ACC112 (cell line): ENCODE data around the gene TMEM255B.
"Not testable (repeated sequence)": the region's sequence is repeated elsewhere in the genome, so short reads cannot be mapped to it uniquely, and the experiment has no call there.

Experiments used
- H2AFZ ChIP-seq: fragments of 200-600 bp; sonication (generic); one replicate; pipeline ENCODE4 v1.6.0; 2017; ENCODE audit warnings: antibody characterized with exemption, low read length; ENCODE audit not compliant: unreplicated experiment
- H3K27ac ChIP-seq: fragments of 200-600 bp; sonication (generic); 2 replicates; pipeline ENCODE4 v1.5.1; 2014; ENCODE audit warnings: low read depth, mild to moderate bottlenecking, antibody characterized with exemption, low read length, moderate library complexity
- H3K27me3 ChIP-seq: fragments of 200-600 bp; sonication (generic); 2 replicates; pipeline ENCODE4 v1.6.1; 2014; ENCODE audit warnings: mild to moderate bottlenecking, antibody characterized with exemption, low read length, moderate library complexity, mixed read lengths; ENCODE audit not compliant: insufficient read depth
- H3K36me3 ChIP-seq: fragments of 200-600 bp; sonication (generic); 2 replicates; pipeline ENCODE4 v1.6.1; 2016; ENCODE audit warnings: mild to moderate bottlenecking, antibody characterized with exemption, low read length, moderate library complexity, mixed read lengths; ENCODE audit not compliant: insufficient read depth
- H3K4me1 ChIP-seq: fragments of 200-600 bp; sonication (generic); one replicate; pipeline ENCODE4 v1.6.1; 2016; ENCODE audit warnings: low read length, mixed read lengths; ENCODE audit not compliant: insufficient read depth, unreplicated experiment, control insufficient read depth
- H3K4me3 ChIP-seq: fragments of 200-600 bp; sonication (generic); 2 replicates; pipeline ENCODE4 v1.5.1; 2014; ENCODE audit warnings: mild to moderate bottlenecking, low read depth, low read length
- H3K79me2 ChIP-seq: fragments of 200-600 bp; sonication (generic); one replicate; pipeline ENCODE4 v1.6.0; 2016; ENCODE audit warnings: low read length; ENCODE audit not compliant: control insufficient read depth, unreplicated experiment, insufficient read depth

The TMEM255B gene

DNA sequence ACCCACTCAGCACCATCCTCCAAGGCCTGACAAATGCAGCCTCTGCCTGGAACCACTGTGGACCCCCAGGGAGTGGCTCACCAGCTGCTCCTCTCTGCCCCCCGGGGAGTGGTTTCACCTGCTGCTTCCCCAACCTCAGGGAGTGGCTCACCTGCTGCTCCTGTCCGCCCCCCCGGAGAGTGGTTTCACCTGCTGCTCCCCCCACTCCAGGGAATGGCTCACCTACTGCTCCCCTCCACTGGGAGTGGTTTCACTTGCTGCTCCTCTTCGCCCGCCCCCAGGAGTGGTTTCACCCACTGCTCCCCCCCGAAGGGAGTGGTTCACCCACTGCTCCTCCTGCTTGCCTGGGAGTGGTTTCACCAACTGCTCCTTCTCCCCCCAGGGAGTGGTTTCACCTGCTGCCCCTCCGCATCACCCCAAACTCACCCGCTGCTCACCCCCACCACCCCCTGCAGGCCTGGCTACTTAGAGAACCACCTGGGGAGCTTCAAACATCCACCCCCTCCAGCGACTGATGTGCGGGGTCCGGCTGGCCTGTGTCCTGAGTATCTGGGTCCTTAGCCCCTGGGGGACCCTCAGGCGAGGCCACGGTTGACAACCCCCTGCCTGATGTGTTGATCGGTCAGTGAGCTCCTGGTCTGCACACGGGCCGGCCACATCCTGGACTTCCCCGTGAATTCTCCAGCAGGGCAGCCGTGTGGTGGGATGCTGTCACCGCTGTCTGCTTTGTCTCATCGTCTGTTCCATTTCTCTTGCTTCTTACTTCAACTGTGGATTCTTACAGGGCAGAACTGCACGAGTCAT, 14.6 kb upstream of the TMEM255B start:
- peaks cover 7% of the 10 kb centered on the region for H3K4me1 ChIP-seq
- H2AFZ ChIP-seq = no peak overlapping the region
- H3K36me3 ChIP-seq = no peaks in the 10 kb centered on the region
- H3K27ac ChIP-seq = no peak overlapping the region
- H3K4me3 ChIP-seq = no peak overlapping the region
- no peaks in the 10 kb centered on the region for H3K27me3 ChIP-seq
- no peaks in the 10 kb centered on the region for H3K79me2 ChIP-seq

GRCh38 chr13:113745059-113745458, 14.0 kb upstream of the TMEM255B start:
- Histone ChIP-seq H3K27me3 (no peaks in the 10 kb centered on the region), H2AFZ (no peak overlapping the region), H3K4me1 (peaks cover 7% of the 10 kb centered on the region), H3K79me2 (no peaks in the 10 kb centered on the region), H3K4me3 (no peak overlapping the region), H3K36me3 (no peaks in the 10 kb centered on the region), H3K27ac (no peak overlapping the region)

- not testable (repeated sequence) for H3K4me3 ChIP-seq, H3K36me3 ChIP-seq, H3K27ac ChIP-seq, H3K4me1 ChIP-seq, H2AFZ ChIP-seq, H3K79me2 ChIP-seq, H3K27me3 ChIP-seq
Measured at GRCh38 chr13:113745500-113746142, 13.4 kb upstream of the TMEM255B start.

DNA sequence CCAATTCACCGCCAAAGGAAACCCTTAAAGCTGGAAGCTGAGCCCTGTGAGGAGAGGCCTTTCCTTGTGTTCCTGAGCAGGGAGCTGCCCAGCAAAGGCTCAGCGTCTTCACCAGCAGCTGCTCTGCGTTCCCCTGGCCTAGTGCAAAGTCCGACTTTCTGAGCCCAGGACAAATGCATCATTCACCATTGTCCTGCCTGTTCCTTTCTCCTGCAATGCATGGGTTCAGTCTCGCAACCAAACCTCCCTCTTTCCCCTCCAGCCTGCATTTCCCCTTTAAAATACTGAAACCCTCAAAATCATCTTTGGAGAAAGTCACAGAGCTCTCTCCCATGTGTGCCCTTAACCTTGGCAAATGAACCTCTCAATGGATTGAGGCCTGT, 12.9 kb upstream of the TMEM255B start:
- Histone ChIP-seq H3K4me3 (no peak overlapping the region), H3K27me3 (no peaks in the 10 kb centered on the region), H3K36me3 (no peaks in the 10 kb centered on the region), H2AFZ (no peak overlapping the region), H3K4me1 (peaks cover 7% of the 10 kb centered on the region), H3K27ac (no peak overlapping the region), H3K79me2 (no peaks in the 10 kb centered on the region)

- Histone ChIP-seq H3K4me3 (no peak overlapping the region), H3K27ac (no peak overlapping the region), H3K4me1 (peaks cover 7% of the 10 kb centered on the region), H3K79me2 (no peaks in the 10 kb centered on the region), H2AFZ (no peak overlapping the region), H3K36me3 (no peaks in the 10 kb centered on the region), H3K27me3 (no peaks in the 10 kb centered on the region)
Measured at GRCh38 chr13:113746671-113747070, 12.4 kb upstream of the TMEM255B start.

DNA sequence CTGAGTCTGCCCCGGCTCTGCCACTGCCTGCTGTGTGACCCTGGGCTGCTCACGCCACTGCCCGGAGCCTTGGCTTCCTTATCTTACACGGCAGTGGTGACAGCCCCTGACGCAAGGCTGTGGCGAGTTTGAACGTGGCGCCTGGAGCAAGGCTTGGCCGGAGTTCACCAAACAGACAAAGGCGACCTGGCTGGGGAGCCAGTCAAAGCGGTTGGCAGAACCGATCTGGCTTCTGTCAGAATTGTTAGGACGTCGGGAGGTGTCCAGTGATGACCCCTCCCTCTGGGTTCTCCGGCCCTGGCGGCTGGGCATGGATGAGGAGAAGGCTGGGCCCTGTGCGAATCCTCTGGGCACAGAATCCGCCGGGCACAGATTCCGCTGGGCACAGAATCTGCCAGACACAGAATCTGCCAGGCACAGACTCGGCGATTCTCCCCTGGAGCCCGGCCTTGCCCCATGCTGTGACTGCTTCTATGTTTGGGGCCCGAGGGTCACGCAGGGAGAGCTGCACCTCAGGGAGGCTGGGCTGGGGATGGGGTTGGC, 11.7 kb upstream of the TMEM255B start:
- Histone ChIP-seq H3K4me1 (peaks cover 4% of the 10 kb centered on the region), H3K36me3 (no peaks in the 10 kb centered on the region), H3K27me3 (no peaks in the 10 kb centered on the region), H2AFZ (no peak overlapping the region), H3K27ac (no peak overlapping the region), H3K4me3 (no peak overlapping the region), H3K79me2 (no peaks in the 10 kb centered on the region)

DNA sequence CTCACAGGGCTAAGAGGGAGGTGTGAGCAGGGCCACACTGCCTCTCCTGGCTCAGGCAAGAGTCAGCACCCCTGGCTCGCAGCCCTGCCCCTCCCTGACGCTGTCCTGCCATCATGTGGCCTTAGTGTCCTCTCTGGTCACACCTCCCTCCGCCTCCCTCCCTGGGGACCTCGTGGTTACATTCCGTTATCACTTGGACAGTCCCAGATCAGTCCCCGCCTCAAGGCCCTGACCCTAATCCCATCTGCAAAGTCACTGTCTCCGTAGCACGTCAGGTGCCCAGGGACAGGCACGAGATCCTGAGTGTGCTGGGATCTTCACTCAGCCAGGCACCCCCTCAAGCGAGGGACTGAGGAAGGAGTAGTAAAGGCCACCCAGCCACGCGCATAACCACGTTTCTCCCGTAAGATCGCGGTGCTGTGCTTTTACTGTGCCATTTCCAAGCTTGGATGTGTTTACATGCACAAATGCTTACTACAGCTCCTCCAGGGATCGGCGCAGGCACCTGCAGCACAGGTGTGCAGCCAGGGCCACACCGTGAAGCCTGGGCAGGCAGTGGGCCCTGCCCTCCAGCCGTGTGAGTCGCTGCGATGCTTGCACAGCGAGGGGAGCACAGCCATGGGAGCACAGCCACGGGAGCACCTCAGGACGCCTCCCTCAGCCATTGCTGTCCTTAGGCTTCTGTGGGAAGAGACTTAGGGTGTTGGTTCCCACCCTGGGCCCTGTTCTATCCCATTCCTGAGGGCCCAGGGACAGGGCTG, 10.7 kb upstream of the TMEM255B start:
- no peaks in the 10 kb centered on the region for H3K36me3 ChIP-seq
- H3K4me1 ChIP-seq = no peaks in the 10 kb centered on the region
- H3K79me2 ChIP-seq = no peaks in the 10 kb centered on the region
- no peak overlapping the region for H2AFZ ChIP-seq
- no peak overlapping the region for H3K4me3 ChIP-seq
- no peaks in the 10 kb centered on the region for H3K27me3 ChIP-seq
- no peak overlapping the region for H3K27ac ChIP-seq

- Histone ChIP-seq H3K4me1 (no peaks in the 10 kb centered on the region), H3K27ac (no peak overlapping the region), H2AFZ (no peak overlapping the region), H3K36me3 (no peaks in the 10 kb centered on the region), H3K4me3 (no peak overlapping the region), H3K79me2 (no peaks in the 10 kb centered on the region), H3K27me3 (no peaks in the 10 kb centered on the region)
Measured at GRCh38 chr13:113748862-113749451, 10.1 kb upstream of the TMEM255B start.

GRCh38 chr13:113749507-113749906, 9.5 kb upstream of the TMEM255B start:
- no peaks in the 10 kb centered on the region for H3K36me3 ChIP-seq
- H3K79me2 ChIP-seq = no peaks in the 10 kb centered on the region
- H3K4me3 ChIP-seq = no peak overlapping the region
- no peak overlapping the region for H2AFZ ChIP-seq
- H3K27ac ChIP-seq = no peak overlapping the region
- no peaks in the 10 kb centered on the region for H3K4me1 ChIP-seq
- H3K27me3 ChIP-seq = no peaks in the 10 kb centered on the region

- Histone ChIP-seq H2AFZ (no peak overlapping the region), H3K27me3 (no peaks in the 10 kb centered on the region), H3K4me3 (no peak overlapping the region), H3K4me1 (no peaks in the 10 kb centered on the region), H3K27ac (no peak overlapping the region), H3K36me3 (no peaks in the 10 kb centered on the region), H3K79me2 (no peaks in the 10 kb centered on the region)
Measured at GRCh38 chr13:113749967-113750366, 9.1 kb upstream of the TMEM255B start.
